SJSA1 (cell line): ENCODE results near the gene TELO2. TPM values are rescaled to one million over a fixed set of nuclear protein-coding genes. Genes with fewer than 3 reads are reported as not detected.
A peak's percentile ranks its signal among the peaks of the same experiment; 100 is the strongest.
"Not testable (repeated sequence)": the region's sequence is repeated elsewhere in the genome, so short reads cannot be mapped to it uniquely, and the experiment has no call there.

Source experiments
- DNase-seq, 2 experiments: peaks; one replicate each; pipeline ENCODE4 v3.0.0-alpha.2; 2015 to 2020; ENCODE audit warnings: low spot score in 2 of 2, low read depth in 1 of 2
- H3K27ac ChIP-seq: fragments of 250-450 bp; sonication (Bioruptor Pico); 2 replicates; pipeline ENCODE4 v1.5.1; 2020; ENCODE audit warnings: mild to moderate bottlenecking, moderate library complexity
- H3K27me3 ChIP-seq: fragments of 250-450 bp; sonication (Bioruptor Pico); replicated peaks from 2 replicates; pipeline ENCODE4 v1.5.1; 2020; ENCODE audit warnings: mild to moderate bottlenecking, moderate library complexity
- H3K36me3 ChIP-seq: fragments of 250-450 bp; sonication (Bioruptor Pico); 2 replicates; pipeline ENCODE4 v1.5.1; 2020; ENCODE audit warnings: mild to moderate bottlenecking
- H3K4me1 ChIP-seq: fragments of 250-450 bp; sonication (Bioruptor Pico); replicated peaks from 2 replicates; pipeline ENCODE4 v1.6.1; 2021; ENCODE audit warnings: mild to moderate bottlenecking
- H3K4me3 ChIP-seq: fragments of 250-450 bp; sonication (Bioruptor Pico); 2 replicates; pipeline ENCODE4 v1.5.1; 2020; ENCODE audit warnings: mild to moderate bottlenecking
- H3K9me3 ChIP-seq: fragments of 250-450 bp; sonication (Bioruptor Pico); replicated peaks from 2 replicates; pipeline ENCODE4 v1.5.1; 2020; ENCODE audit warnings: mild to moderate bottlenecking
- total RNA-seq: library from RNA; depleted of rRNA; stranded (reverse); fragments of >200 nt; shearing (Covaris generic); gene quantifications from 2 replicates; pipeline ENCODE4 v1.2.3, GENCODE V29; 2014

TELO2 gene
- total RNA-seq, 1 experiment from 2014 or later: 19.7 TPM

DNA sequence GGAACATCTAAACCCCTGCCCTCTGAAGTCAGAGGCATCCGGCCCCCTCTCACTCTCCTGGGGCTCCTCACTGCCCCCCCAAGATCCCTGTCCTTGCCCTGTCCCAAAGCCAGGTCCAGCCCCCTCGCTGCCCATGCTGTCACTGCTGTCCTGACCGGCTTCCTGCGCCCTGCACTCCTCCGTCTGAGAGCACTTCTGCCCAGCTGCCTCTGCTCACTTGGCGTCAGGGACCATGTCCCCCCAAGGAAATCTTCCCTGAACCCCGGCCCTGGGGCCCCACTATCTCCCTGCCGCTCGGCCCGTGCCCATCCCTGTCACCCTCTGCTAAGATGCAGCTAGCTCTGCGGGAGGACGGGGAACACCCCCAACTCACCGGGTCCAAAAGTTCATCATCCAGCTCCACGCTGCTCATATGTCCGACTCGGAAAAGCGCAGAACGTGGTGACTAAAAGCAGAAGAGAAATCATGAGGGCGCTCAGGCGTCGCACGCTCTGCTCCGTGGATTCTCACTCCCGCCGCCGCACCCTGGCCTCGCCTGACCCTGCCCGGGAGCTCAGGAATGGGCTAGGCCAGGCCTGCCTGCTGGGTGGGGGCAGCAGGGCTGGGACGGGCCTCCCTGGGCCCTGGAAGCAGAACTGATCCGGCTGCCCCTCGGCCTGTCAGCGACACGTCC, 28.1 kb upstream of the TELO2 start:
- Histone ChIP-seq H3K9me3 (no peaks in the 10 kb centered on the region), H3K4me1 (no peaks in the 10 kb centered on the region), H3K36me3 (peaks cover 11% of the 10 kb centered on the region; the same call in 1 of the 2 replicates), H3K27ac (no peak overlapping the region), H3K27me3 (no peaks in the 10 kb centered on the region), H3K4me3 (no peak overlapping the region)
- no peak for DNase-seq

DNA sequence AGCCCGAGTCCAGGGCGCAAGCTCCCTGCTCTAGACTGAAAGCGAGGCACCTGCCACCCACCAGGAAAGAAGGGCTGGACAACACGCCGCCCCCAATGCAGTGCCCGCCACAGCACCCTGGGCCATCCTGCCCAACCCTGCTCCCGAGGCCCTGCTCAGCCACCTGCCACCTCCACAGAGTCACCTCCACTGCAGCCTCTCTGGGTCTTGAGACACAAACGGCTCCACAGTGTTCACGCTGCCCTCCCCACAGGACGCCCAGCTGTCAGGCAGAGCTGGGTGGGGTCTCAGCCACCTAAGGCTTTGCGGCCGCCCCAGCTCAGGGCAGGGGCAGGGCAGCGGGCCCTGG, 27.6 kb upstream of the TELO2 start:
- H3K4me3 ChIP-seq: no peak overlapping the region
- no peak overlapping the region for H3K27ac ChIP-seq
- no peaks in the 10 kb centered on the region for H3K9me3 ChIP-seq
- H3K27me3 ChIP-seq: no peaks in the 10 kb centered on the region
- H3K4me1 ChIP-seq: no peaks in the 10 kb centered on the region
- no peak for DNase-seq
- peaks cover 7% of the 10 kb centered on the region; the same call in 1 of the 2 replicates for H3K36me3 ChIP-seq

DNA sequence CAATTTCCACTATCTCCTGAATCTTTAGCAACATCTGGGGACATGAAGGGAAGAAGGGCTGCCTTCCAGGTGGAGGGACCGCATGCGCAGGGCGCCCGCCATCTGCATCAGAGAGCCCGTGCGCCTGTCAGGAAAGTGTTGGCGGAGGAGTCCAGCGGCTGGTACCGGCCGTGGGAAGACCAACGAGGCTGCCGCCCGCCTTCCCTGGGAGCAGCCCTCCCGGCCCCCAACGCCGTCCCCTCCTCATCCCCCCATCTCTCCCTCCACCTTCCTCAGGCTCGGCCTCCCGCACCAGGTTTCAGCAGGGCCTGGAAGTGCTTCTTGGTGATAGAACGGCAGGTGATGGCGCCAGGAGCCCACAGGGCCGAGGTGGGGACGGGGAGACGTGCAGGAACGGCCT, 27.1 kb upstream of the TELO2 start:
- Histone ChIP-seq H3K27ac (no peak overlapping the region), H3K27me3 (no peaks in the 10 kb centered on the region), H3K36me3 (peaks cover 2% of the 10 kb centered on the region; the same call in 1 of the 2 replicates), H3K4me1 (no peaks in the 10 kb centered on the region), H3K4me3 (no peak overlapping the region), H3K9me3 (no peaks in the 10 kb centered on the region)
- no peak for DNase-seq

DNA sequence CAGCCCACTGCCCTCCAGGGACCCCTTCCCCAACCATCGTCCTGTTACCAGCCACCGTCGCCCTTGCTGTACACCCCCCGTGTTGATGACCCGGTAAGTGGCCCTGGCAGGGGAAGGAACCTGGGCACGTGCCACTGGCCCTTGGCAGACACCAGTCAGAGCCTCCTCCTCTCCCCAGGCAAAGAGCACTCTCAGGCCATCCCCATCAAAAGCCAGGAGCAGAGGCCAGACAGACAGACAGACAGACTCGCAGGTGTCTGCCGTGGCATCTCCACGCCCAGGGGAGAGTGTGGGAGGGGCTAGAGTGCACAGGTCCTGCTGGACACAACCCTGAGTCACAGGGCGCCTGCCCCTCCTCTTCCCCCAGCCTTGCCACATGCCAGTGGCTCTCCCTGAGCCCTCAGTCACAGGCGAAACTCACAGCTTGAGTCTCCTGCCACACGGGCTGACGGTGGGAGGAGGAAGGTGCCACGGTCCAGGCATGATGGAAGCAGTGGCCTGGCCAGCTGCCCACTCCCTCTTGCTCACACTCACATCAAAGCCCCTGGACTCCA, 26.1 kb upstream of the TELO2 start:
- Histone ChIP-seq H3K4me3 (no peak overlapping the region), H3K9me3 (no peaks in the 10 kb centered on the region), H3K4me1 (no peaks in the 10 kb centered on the region), H3K36me3 (no peaks in the 10 kb centered on the region), H3K27ac (no peak overlapping the region), H3K27me3 (no peaks in the 10 kb centered on the region)
- no peak for DNase-seq

DNA sequence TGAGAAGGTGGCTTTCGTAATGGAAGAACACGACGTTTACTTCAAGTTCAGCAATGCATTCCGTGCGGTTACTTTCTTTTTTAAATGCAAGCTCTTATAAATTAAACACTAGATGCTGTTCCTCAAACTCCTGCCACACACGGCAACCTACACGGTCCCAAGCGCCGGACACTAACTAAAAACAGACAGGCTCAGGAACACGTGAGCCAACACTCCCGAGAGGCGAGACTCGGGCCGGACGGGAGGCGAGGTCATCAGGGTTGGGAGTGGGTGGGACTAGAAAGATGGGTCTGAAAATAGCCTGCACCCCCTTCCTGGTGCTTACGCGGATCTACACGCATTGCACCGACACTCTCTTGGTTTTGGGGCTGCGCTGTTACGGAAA, 24.7 kb upstream of the TELO2 start:
- H3K9me3 ChIP-seq: no peaks in the 10 kb centered on the region
- no peak overlapping the region for H3K27ac ChIP-seq
- H3K27me3 ChIP-seq: no peaks in the 10 kb centered on the region
- H3K36me3 ChIP-seq: no peaks in the 10 kb centered on the region
- H3K4me1 ChIP-seq: no peaks in the 10 kb centered on the region
- DNase-seq: no peak
- H3K4me3 ChIP-seq: no peak overlapping the region

DNA sequence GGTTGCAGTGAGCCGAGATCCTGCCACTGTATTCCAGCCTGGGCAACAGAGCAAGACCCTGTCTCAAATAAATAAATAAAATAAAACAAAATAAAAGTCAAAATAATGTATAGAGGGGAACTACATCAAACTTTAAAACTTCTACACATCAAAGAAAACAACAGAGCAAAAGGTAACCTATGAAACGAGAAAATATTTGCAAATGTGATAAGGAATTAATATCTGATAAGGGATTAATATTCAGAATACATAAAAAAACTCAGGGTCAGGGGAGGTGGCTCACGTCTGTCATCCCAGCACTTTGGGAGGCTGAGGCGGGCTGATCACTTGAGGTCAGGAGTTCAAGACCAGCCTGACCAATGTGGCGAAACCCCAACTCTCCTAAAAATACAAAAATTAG, 24.0 kb upstream of the TELO2 start:
- H3K27me3 ChIP-seq, H3K27ac ChIP-seq, H3K9me3 ChIP-seq, DNase-seq, H3K36me3 ChIP-seq, H3K4me1 ChIP-seq, H3K4me3 ChIP-seq: not testable (repeated sequence)

DNA sequence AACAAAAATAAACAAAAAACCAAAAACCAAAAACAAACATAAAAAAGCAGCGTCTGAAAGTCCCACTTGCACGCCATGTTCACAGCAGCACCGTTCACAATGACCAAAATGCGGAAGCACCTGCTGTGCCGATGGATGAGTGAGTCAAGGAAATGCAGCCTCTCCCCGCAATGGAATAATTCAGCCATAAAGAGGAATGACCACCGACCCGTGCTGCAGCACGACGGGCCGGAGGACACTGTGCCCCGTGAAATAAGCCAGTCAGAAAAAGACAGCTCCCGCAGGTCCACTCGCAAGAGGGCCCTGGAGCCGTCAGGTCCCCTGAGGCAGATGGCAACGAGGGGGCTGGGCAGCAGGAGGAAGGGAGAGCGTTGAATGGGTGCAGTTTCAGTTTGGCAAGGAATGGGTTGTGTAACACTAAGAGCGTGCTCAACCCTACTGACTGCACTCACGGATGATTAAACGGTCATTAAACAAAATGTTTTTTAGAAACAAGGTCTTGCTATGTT, 23.4 kb upstream of the TELO2 start:
- DNase-seq: no peak
- peaks cover 5% of the 10 kb centered on the region for H3K36me3 ChIP-seq
- H3K9me3 ChIP-seq: no peaks in the 10 kb centered on the region
- peaks cover 12% of the 10 kb centered on the region for H3K4me1 ChIP-seq
- H3K4me3 ChIP-seq: no peak overlapping the region
- H3K27ac ChIP-seq: no peak overlapping the region
- H3K27me3 ChIP-seq: no peaks in the 10 kb centered on the region

DNA sequence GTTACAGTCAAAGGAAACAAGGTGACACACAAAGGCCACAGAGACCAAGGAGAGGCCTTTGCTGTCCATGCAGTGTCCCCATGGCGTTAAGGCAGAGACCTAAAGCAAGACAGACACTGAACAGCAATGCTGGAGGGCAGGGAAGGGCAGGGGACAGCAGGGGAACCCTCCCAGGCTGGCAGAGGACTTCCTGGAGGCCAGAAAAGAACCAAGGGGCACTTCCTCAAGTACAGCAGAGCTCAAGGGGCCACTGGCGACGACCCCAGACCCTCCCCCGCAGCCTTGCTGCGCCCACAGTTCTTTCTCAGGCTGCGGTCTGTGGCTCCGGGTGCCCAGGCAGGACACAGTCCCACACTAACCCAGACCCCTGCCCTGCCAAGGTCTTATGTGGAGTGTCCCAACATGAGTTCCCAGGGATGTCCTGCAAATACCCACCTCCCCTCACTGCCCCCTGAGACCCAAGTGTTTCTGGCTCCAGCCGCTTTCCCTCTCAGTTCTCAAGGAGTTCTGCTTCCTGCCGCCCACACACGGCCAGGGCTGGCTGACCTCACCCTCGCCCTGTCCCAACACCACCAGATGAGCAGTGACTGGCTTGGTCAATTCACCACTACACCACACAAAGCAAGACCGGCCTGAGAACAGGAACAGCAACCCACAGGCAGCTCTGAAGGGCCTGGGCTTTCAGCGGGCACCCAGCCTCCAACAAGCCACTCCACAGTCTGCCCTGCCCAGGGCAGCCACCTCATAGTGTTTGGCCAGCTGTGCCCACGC, 22.5 kb upstream of the TELO2 start:
- Histone ChIP-seq H3K36me3 (peaks cover 10% of the 10 kb centered on the region), H3K27ac (no peak overlapping the region), H3K9me3 (no peaks in the 10 kb centered on the region), H3K27me3 (no peaks in the 10 kb centered on the region), H3K4me3 (no peak overlapping the region), H3K4me1 (peaks cover 21% of the 10 kb centered on the region)
- DNase-seq: no peak

DNA sequence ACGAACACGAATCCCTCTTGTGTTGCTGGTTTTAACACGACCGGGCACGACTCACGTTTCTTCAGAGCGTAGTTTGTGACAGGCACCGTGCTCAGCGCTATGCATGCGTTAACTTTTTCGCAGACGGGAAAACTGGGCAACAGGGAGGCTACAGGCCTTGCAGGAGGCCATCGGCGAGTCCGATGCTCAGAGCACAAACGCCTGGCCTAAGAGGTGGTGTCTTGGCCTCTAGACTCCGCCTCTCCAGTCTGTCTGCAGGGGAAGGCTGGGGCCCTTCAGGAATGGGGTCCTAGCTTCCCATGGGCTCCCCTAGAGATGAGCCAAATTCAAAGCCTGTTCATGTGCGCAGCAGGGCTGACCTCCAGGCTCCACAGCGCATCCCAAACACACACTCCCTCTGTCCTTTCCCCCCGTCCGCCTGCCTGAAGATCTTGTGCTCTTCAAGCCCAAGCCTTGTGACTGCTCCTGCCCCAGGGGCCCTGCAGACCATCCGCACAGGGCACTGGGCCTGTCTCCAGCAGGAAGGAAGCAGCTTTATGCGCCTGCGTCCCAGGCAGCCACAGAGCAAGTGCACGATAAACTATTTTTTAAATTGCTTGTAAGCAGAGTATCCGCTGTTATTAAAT, 21.5 kb upstream of the TELO2 start:
- no peak overlapping the region for H3K4me3 ChIP-seq
- H3K9me3 ChIP-seq: no peaks in the 10 kb centered on the region
- no peak overlapping the region for H3K27ac ChIP-seq
- H3K36me3 ChIP-seq: peaks cover 10% of the 10 kb centered on the region
- peaks cover 23% of the 10 kb centered on the region for H3K4me1 ChIP-seq
- DNase-seq: no peak
- H3K27me3 ChIP-seq: no peaks in the 10 kb centered on the region

DNA sequence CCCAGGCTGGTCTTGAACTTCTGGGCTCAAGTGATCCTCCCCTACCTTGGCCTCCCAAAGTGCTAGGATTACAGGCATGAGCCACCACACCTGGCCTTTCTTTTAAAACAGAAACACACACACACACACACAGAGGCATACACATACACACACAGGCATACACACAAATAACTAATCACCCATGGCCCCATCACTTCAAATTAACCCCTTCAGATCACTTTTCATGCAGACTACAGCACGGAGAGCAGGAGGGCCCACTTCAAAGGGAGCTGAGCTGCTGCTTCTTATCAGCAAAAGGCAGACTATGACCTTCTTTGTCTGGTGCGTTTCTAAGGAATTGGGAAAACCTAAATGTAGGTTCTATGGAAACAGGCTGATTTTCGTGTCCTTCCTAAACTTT, 20.2 kb upstream of the TELO2 start:
- no peak overlapping the region for H3K27ac ChIP-seq
- no peaks in the 10 kb centered on the region for H3K9me3 ChIP-seq
- no peak for DNase-seq
- no peak overlapping the region for H3K4me3 ChIP-seq
- H3K27me3 ChIP-seq: no peaks in the 10 kb centered on the region
- peaks cover 23% of the 10 kb centered on the region for H3K4me1 ChIP-seq
- peaks cover 10% of the 10 kb centered on the region for H3K36me3 ChIP-seq

DNA sequence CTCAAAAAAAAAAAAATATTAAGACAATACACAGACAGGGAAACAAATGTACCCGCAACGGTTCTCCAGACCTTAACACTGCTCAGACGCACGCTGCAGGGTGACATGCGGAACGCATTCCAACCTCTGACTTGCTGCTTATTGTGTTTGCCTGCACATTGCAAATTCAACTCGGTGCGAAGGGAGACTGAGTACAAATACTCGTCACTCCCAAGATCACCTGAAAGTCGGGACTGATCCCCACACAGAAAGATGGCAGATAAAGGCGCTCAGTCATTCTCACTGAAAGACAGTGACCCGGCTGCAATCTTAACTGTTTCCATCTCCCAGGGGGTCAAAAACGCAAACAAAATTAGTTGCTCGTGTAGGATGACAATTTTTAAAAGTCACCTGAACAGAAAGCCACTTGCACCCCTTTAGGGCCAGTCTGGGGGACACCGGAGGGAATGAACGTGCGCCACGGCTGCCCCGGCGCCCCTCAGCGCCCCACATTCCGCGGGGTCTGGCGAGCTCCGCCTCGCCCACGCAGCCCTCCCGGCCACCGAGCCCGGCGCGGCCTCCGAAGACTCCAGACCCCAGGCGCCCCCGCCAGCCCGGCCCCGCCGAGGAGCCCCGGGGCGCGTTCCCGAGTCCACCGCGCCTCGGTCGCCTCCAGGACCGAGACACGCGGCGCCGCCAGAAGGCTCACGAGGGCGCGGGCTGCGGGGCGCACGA, 18.9 kb upstream of the TELO2 start:
- Histone ChIP-seq H3K27me3 (no peaks in the 10 kb centered on the region), H3K4me1 (peaks cover 23% of the 10 kb centered on the region), H3K9me3 (no peaks in the 10 kb centered on the region), H3K27ac (peak overlapping the region; percentile 77), H3K36me3 (peaks cover 10% of the 10 kb centered on the region), H3K4me3 (peak overlapping the region; percentile 94)
- DNase-seq: peak in 1 of 2 experiments; percentile 4

DNA sequence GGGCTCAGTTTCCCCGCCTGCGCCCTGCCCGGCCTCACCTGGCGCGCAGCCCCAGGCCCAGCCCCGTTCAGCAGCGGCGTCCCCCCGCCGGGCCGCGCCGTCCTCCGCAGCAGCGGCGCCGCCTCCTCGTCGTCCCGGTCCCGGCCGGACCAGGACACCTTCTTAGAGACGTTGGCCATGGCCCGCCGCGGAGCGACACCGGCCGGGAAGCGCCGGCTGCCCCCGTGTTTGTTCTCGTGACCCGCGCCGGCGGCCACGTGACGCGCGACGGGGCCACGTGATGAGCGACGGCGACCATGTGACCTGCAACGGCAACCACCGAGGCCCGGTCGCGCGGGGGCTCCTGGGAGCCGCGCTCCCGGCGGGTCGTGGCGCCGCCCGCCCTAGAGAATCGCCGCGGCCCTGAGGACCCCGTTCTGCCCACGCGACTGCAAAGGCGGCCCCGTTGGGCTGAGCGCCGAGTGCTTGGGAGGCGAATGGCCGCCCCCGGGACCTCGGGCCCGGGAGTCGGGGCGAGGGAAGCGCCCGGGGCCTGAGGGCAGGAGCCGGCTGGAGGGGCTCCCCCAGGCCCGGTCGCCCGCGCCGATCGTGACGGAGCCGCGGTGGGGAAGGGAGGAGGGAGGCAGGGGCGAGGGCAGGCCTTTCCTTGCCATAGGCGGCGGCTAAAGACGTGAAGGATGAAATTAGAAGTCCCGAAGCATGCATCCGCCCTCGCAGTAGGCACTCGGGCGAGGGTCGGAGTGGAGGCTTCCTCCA, 18.2 kb upstream of the TELO2 start, which contains the start of gene CLCN7:
Gene CLCN7 (minus strand): TSS at position 233 of the 756 bp plus-strand sequence. CDS start 54 bp downstream, at position 179.
- peak; percentile 82 to 87 for DNase-seq
- peak within 1 kb of the TSS; percentile 77 for H3K27ac ChIP-seq
- H3K4me3 ChIP-seq: peak within 1 kb of the TSS; percentile 94
- peaks cover 23% of the 10 kb centered on the region for H3K4me1 ChIP-seq
- H3K9me3 ChIP-seq: no peaks in the 10 kb centered on the region
- H3K36me3 ChIP-seq: peaks cover 10% of the 10 kb centered on the region
- no peaks in the 10 kb centered on the region for H3K27me3 ChIP-seq
